NCI-H446 (cell line): ENCODE data around the gene RSBN1.
"Not testable (repeated sequence)": the region's sequence is repeated elsewhere in the genome, so short reads cannot be mapped to it uniquely, and the experiment has no call there.

ENCODE experiments used
- DNase-seq, 2 experiments: peaks; one replicate each; lab custom pipeline; 2025; lab: John Stamatoyannopoulos, UW

Gene RSBN1

GRCh38 chr1:113744114-113744513 lies 68.2 kb downstream of the RSBN1 start:
- DNase-seq, result no peak

GRCh38 chr1:113742515-113742914 lies 69.8 kb downstream of the RSBN1 start:
- no peak for DNase-seq

- no peak for DNase-seq
Measured at GRCh38 chr1:113734357-113735055, 77.8 kb downstream of the RSBN1 start.

GRCh38 chr1:113732802-113733201 lies 79.5 kb downstream of the RSBN1 start:
- DNase-seq, result no peak

GRCh38 chr1:113721010-113721409 lies 91.3 kb downstream of the RSBN1 start:
- DNase-seq, result no peak

- not testable (repeated sequence) for DNase-seq
Measured at GRCh38 chr1:113718621-113719020, 93.7 kb downstream of the RSBN1 start.

GRCh38 chr1:113717506-113717905 lies 94.8 kb downstream of the RSBN1 start:
- DNase-seq, result not testable (repeated sequence)

GRCh38 chr1:113714606-113715269 lies 97.5 kb downstream of the RSBN1 start:
- no peak for DNase-seq
